AML-193 (cell line): ENCODE results near the gene CFAP54.
A peak's percentile ranks its signal among the peaks of the same experiment; 100 is the strongest.
"Not testable (repeated sequence)": the region's sequence is repeated elsewhere in the genome, so short reads cannot be mapped to it uniquely, and the experiment has no call there.

Experiments used
- DNase-seq, 2 experiments: peaks; one replicate each; lab custom pipeline; 2025; lab: John Stamatoyannopoulos, UW

CFAP54 gene

GRCh38 chr12:96635844-96636243 is 146.5 kb downstream of the CFAP54 start:
- no peak for DNase-seq

GRCh38 chr12:96636895-96637294 is 147.5 kb downstream of the CFAP54 start:
- DNase-seq: no peak

GRCh38 chr12:96648923-96649322 is 159.5 kb downstream of the CFAP54 start:
- DNase-seq: no peak

GRCh38 chr12:96652870-96653269 is 163.5 kb downstream of the CFAP54 start:
- no peak for DNase-seq

- peak; percentile 2 to 18 for DNase-seq
Observed at GRCh38 chr12:96658075-96658474, 168.7 kb downstream of the CFAP54 start.

GRCh38 chr12:96669786-96670185 is 180.4 kb downstream of the CFAP54 start:
- DNase-seq: no peak

GRCh38 chr12:96670334-96670899 is 181.0 kb downstream of the CFAP54 start:
- no peak for DNase-seq

GRCh38 chr12:96675519-96675918 is 186.1 kb downstream of the CFAP54 start:
- not testable (repeated sequence) for DNase-seq

- DNase-seq: no peak
Observed at GRCh38 chr12:96677363-96677762, 188.0 kb downstream of the CFAP54 start.

GRCh38 chr12:96687719-96688118 is 198.3 kb downstream of the CFAP54 start:
- DNase-seq: no peak

- DNase-seq: no peak
Observed at GRCh38 chr12:96698521-96698920, 209.1 kb downstream of the CFAP54 start.

- DNase-seq: no peak
Observed at GRCh38 chr12:96698965-96699364, 209.6 kb downstream of the CFAP54 start.

- no peak for DNase-seq
Observed at GRCh38 chr12:96701856-96702255, 212.5 kb downstream of the CFAP54 start.

- DNase-seq: no peak
Observed at GRCh38 chr12:96710127-96710745, 220.9 kb downstream of the CFAP54 start.

- no peak for DNase-seq
Observed at GRCh38 chr12:96711364-96711763, 222.0 kb downstream of the CFAP54 start.

GRCh38 chr12:96714199-96714598 is 224.8 kb downstream of the CFAP54 start:
- DNase-seq: no peak

- DNase-seq: peak; percentile 27 to 30
Observed at GRCh38 chr12:96719660-96720362, 230.4 kb downstream of the CFAP54 start.

- DNase-seq: peak in 1 of 2 experiments; percentile 27
Observed at GRCh38 chr12:96720363-96720705, 231.0 kb downstream of the CFAP54 start.

- not testable (repeated sequence) for DNase-seq
Observed at GRCh38 chr12:96729466-96729865, 240.1 kb downstream of the CFAP54 start.

GRCh38 chr12:96729886-96730285 is 240.5 kb downstream of the CFAP54 start:
- no peak for DNase-seq

GRCh38 chr12:96743606-96744005 is 254.2 kb downstream of the CFAP54 start:
- DNase-seq: no peak

GRCh38 chr12:96749999-96750398 is 260.6 kb downstream of the CFAP54 start:
- DNase-seq: no peak

- DNase-seq: no peak
Observed at GRCh38 chr12:96751626-96752025, 262.2 kb downstream of the CFAP54 start.

- DNase-seq: no peak
Observed at GRCh38 chr12:96752211-96752610, 262.8 kb downstream of the CFAP54 start.
